Nephron (organoid): ENCODE measurements around the gene FRMPD1.

Experiments used
- H3K27ac Mint-ChIP-seq, 3 experiments: 2 replicates each; pipeline ENCODE4 v1.8.0; 2020; ENCODE audit warnings: mixed read lengths in 3 of 3, mild to moderate bottlenecking in 2 of 3, moderate library complexity in 1 of 3
- H3K27me3 Mint-ChIP-seq: 2 replicates; pipeline ENCODE4 v1.8.0; 2021; ENCODE audit warnings: low read depth, mild to moderate bottlenecking, moderate library complexity, mixed read lengths
- H3K36me3 Mint-ChIP-seq: 2 replicates; pipeline ENCODE4 v1.8.0; 2020; ENCODE audit warnings: low read depth, mixed read lengths
- H3K4me1 Mint-ChIP-seq: 2 replicates; pipeline ENCODE4 v1.8.0; 2020; ENCODE audit warnings: mixed read lengths
- H3K4me3 Mint-ChIP-seq, 3 experiments: 2 replicates each; pipeline ENCODE4 v1.8.0; 2020; ENCODE audit warnings: mild to moderate bottlenecking in 3 of 3, mixed read lengths in 3 of 3, moderate library complexity in 2 of 3
- H3K9me3 Mint-ChIP-seq: 2 replicates; pipeline ENCODE4 v1.8.0; 2020; ENCODE audit warnings: mixed read lengths
- TF ChIP-seq, protein P1 (sequence below), 3 experiments: fragments of 200-600 bp; sonication (generic); IDR thresholded peaks; one replicate each; pipeline ENCODE4 v1.5.0; 2021; ENCODE audit warnings: antibody characterized with exemption in 3 of 3; ENCODE audit not compliant: unreplicated experiment in 3 of 3

Gene FRMPD1

DNA sequence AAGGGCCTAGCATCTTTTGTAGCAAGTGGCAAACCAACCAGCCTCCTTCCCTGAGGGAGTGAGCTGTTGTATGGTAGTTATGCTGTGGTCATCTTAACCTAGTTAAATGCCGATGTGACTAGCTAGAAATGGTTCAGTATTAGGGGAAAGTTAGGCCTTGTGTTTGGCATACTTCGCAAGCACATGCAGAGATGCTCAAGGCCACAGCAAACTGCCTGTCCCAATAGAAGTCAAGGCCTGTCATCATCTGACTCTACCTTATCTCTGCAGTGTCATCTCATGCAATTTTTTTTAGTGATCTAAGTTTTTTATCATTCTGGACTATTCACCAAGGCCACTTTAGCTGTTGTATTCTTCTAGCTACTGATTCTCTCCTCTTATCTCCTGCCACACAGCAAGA is 139.3 kb downstream of the FRMPD1 start:
- Mint-ChIP-seq H3K4me3 (no peak overlapping the region), H3K27me3 (no peaks in the 10 kb centered on the region), H3K4me1 (peaks cover 6% of the 10 kb centered on the region), H3K36me3 (peaks cover under 1% of the 10 kb centered on the region), H3K9me3 (no peaks in the 10 kb centered on the region), H3K27ac (no peak overlapping the region)
- TF ChIP-seq, protein P1, sequence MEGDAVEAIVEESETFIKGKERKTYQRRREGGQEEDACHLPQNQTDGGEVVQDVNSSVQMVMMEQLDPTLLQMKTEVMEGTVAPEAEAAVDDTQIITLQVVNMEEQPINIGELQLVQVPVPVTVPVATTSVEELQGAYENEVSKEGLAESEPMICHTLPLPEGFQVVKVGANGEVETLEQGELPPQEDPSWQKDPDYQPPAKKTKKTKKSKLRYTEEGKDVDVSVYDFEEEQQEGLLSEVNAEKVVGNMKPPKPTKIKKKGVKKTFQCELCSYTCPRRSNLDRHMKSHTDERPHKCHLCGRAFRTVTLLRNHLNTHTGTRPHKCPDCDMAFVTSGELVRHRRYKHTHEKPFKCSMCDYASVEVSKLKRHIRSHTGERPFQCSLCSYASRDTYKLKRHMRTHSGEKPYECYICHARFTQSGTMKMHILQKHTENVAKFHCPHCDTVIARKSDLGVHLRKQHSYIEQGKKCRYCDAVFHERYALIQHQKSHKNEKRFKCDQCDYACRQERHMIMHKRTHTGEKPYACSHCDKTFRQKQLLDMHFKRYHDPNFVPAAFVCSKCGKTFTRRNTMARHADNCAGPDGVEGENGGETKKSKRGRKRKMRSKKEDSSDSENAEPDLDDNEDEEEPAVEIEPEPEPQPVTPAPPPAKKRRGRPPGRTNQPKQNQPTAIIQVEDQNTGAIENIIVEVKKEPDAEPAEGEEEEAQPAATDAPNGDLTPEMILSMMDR (IDR thresholded peaks at IDR 0.05; ENCODE audit: unreplicated experiment in 3 of 3) = no peak

DNA sequence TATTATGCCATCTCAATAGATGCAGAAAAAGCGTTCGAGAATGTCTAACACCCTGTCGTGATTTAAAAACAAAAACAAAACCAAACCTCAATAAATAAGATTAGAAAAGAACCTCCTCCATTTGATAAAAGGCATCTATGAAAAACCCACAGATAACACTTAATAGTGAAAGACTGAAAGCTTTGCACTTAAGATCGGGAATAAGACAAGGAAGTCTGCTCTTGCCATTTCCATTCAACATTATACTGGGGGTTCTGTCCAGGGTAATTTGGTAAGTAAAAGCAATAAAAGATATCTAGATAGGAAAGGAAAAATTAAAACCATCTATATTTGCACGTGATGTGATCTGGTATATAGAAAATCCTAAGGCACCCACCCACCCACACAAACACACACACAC is 141.4 kb downstream of the FRMPD1 start:
- Mint-ChIP-seq H3K9me3 (no peaks in the 10 kb centered on the region), H3K27me3 (peaks cover 5% of the 10 kb centered on the region), H3K27ac (no peak overlapping the region), H3K4me3 (no peak overlapping the region), H3K4me1 (no peaks in the 10 kb centered on the region), H3K36me3 (no peaks in the 10 kb centered on the region)
- TF ChIP-seq, protein P1 (IDR thresholded peaks at IDR 0.05; ENCODE audit: unreplicated experiment in 3 of 3) = no peak

DNA sequence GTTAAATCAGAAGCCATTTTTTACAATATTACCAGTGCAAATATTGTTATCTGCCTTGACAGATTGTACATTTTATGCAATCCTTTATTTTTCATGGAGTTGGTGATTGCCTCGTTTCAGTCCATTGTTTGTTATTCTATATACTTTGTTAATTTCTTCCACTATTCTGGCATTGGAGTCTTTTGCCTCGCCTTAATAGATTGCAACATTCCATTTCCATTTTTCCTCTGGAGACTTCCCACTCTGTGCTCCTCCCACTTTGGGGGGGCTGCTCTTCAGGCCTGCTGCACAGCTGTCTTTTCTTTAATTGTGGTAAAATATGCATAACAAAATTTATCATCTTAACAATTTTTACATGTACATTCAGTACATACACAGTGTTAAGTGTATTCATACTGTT is 145.5 kb downstream of the FRMPD1 start:
- no peaks in the 10 kb centered on the region for H3K9me3 Mint-ChIP-seq
- no peak overlapping the region for H3K4me3 Mint-ChIP-seq
- no peaks in the 10 kb centered on the region for H3K4me1 Mint-ChIP-seq
- peaks cover 5% of the 10 kb centered on the region for H3K27me3 Mint-ChIP-seq
- H3K36me3 Mint-ChIP-seq = no peaks in the 10 kb centered on the region
- no peak overlapping the region for H3K27ac Mint-ChIP-seq
- TF ChIP-seq, protein P1 (IDR thresholded peaks at IDR 0.05; ENCODE audit: unreplicated experiment in 3 of 3) = no peak
